DMS79 (cell line): Measurements from ENCODE around the gene RBM34.
"Not testable (repeated sequence)": the region's sequence is repeated elsewhere in the genome, so short reads cannot be mapped to it uniquely, and the experiment has no call there.

Experiments
- DNase-seq: peaks from one replicate; lab custom pipeline; 2025; lab: John Stamatoyannopoulos, UW

RBM34 gene

GRCh38 chr1:235112297-235113182 is 48.5 kb downstream of the RBM34 start:
- DNase-seq = no peak

- no peak for DNase-seq
Observed at GRCh38 chr1:235111107-235111506, 49.9 kb downstream of the RBM34 start.

GRCh38 chr1:235108876-235109275 is 52.2 kb downstream of the RBM34 start:
- DNase-seq = no peak

GRCh38 chr1:235108185-235108593 is 52.9 kb downstream of the RBM34 start:
- DNase-seq = no peak

- no peak for DNase-seq
Observed at GRCh38 chr1:235107368-235108184, 53.5 kb downstream of the RBM34 start.

- no peak for DNase-seq
Observed at GRCh38 chr1:235106457-235106856, 54.6 kb downstream of the RBM34 start.

GRCh38 chr1:235105051-235106043 is 55.7 kb downstream of the RBM34 start:
- DNase-seq = no peak

GRCh38 chr1:235102993-235103411 is 58.0 kb downstream of the RBM34 start:
- DNase-seq = no peak

GRCh38 chr1:235102259-235102582 is 58.8 kb downstream of the RBM34 start:
- DNase-seq = no peak

- no peak for DNase-seq
Observed at GRCh38 chr1:235101558-235102258, 59.3 kb downstream of the RBM34 start.

GRCh38 chr1:235100194-235100772 is 60.8 kb downstream of the RBM34 start:
- DNase-seq = no peak

- DNase-seq = no peak
Observed at GRCh38 chr1:235098991-235099390, 62.1 kb downstream of the RBM34 start.

GRCh38 chr1:235098547-235098946 is 62.5 kb downstream of the RBM34 start:
- no peak for DNase-seq

- DNase-seq = not testable (repeated sequence)
Observed at GRCh38 chr1:235097501-235097900, 63.5 kb downstream of the RBM34 start.

- DNase-seq = no peak
Observed at GRCh38 chr1:235095938-235096562, 65.0 kb downstream of the RBM34 start.

- no peak for DNase-seq
Observed at GRCh38 chr1:235093696-235094592, 67.1 kb downstream of the RBM34 start.

- DNase-seq = peak; percentile 35
Observed at GRCh38 chr1:235093013-235093695, 67.9 kb downstream of the RBM34 start.

GRCh38 chr1:235092415-235092814 is 68.6 kb downstream of the RBM34 start:
- not testable (repeated sequence) for DNase-seq

GRCh38 chr1:235092045-235092406 is 69.0 kb downstream of the RBM34 start:
- DNase-seq = not testable (repeated sequence)
